22Rv1 (cell line): ENCODE measurements around the gene NIPAL3.

Experiments used
- ZFX ChIP-seq: fragments of 450-650 bp; IDR thresholded peaks from 2 replicates; pipeline ENCODE4 v1.6.1; 2017; ENCODE audit warnings: antibody characterized with exemption, borderline replicate concordance
- TF ChIP-seq, protein P1 (sequence below): fragments of 450-650 bp; IDR thresholded peaks from 2 replicates; pipeline ENCODE4 v1.5.1; 2017; ENCODE audit warnings: mild to moderate bottlenecking

DNA sequence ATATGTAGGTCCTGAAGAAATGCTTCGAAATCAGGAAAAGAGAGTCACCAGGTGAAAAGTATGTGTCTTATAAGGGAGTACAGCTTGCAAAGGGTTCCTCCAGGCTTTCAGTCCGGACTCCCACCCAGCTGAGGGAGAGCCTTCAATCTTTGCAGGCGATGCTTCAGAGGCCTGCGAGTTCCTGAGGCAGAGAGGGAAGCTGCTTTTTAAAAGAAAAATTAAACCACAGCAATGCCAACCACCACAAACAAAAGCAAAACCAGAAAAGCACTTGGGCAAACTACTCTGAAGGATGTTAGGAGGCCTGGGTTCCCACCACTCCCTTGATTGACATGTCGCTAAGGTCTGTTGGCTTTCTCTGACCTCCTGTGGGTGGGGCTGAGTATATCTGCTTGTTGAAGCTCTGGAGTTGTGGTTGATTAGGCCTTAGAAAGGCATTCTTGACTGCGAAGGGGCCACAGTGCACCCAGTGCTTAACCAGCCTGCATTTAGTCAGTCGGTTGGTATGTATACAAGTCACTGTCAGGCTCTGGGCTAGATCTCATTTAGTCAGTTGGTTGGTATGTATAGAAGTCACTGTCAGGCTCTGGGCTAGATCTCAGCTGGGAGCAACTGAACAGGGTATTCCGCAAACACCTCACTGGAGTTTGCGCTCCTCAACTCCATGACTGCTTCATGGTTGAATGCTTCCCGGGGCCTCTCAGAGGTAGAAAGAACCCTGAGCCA is 1.2 kb downstream of the NIPAL3 start:
- TF ChIP-seq, protein P1, sequence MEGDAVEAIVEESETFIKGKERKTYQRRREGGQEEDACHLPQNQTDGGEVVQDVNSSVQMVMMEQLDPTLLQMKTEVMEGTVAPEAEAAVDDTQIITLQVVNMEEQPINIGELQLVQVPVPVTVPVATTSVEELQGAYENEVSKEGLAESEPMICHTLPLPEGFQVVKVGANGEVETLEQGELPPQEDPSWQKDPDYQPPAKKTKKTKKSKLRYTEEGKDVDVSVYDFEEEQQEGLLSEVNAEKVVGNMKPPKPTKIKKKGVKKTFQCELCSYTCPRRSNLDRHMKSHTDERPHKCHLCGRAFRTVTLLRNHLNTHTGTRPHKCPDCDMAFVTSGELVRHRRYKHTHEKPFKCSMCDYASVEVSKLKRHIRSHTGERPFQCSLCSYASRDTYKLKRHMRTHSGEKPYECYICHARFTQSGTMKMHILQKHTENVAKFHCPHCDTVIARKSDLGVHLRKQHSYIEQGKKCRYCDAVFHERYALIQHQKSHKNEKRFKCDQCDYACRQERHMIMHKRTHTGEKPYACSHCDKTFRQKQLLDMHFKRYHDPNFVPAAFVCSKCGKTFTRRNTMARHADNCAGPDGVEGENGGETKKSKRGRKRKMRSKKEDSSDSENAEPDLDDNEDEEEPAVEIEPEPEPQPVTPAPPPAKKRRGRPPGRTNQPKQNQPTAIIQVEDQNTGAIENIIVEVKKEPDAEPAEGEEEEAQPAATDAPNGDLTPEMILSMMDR, result no peak
- TF ChIP-seq ZFX, result no peak
